Head of caudate nucleus (tissue), 42 donors: ENCODE data around the gene NFKBIB.
"Not testable (repeated sequence)": the region's sequence is repeated elsewhere in the genome, so short reads cannot be mapped to it uniquely, and the experiment has no call there.

ENCODE experiments used
- DNase-seq, 42 donors: peaks; one replicate each; pipeline versions ENCODE4 v3.0.0 to v3.0.0-alpha.2; 2020 to 2021; ENCODE audit warnings: mixed read lengths in 7 of 42
- intact Hi-C: fragments of 100-400 bp; cut with DNase I; formaldehyde crosslinking; loops from one replicate; pipeline ENCODE4 v1.15.0; 2022

The NFKBIB gene

GRCh38 chr19:38899447-38900201, at the start of gene NFKBIB, which contains the start of gene SIRT2:
TSS of gene NFKBIB (plus strand) at chr19:38899969. CDS start at chr19:38900033, 64 bp downstream.
TSS of gene SIRT2 (minus strand) at chr19:38899618. CDS start at chr19:38899521, 97 bp downstream.
- peak; percentile 97 to 100 (median 100) for DNase-seq
- intact Hi-C loops: loop anchor here (5.0 kb wide), 1 partner anchor 52 kb away; the partner anchor contains the start of gene HNRNPL

GRCh38 chr19:38850436-38850975, 49.3 kb upstream of the NFKBIB start:
- peak in 25 of 42 donors; percentile 98 to 100 (median 100) for DNase-seq
- intact Hi-C loops: loop anchor here (5.0 kb wide), 1 partner anchor 233 kb away; the partner anchor contains the start of genes EIF3K and MAP4K1

- intact Hi-C loops: loop anchor here (5.0 kb wide), 1 partner anchor 234 kb away; the partner anchor contains the start of genes EIF3K and MAP4K1
- peak in 34 of 42 donors; percentile 6 to 64 (median 32) for DNase-seq
These were observed 48.7 kb upstream of the NFKBIB start for GRCh38 chr19:38850976-38851621.

- intact Hi-C loops: loop anchor here (5.0 kb wide), 1 partner anchor 234 kb away; the partner anchor contains the start of genes EIF3K and MAP4K1
- peak; percentile 81 to 97 (median 94) for DNase-seq
These were observed 48.0 kb upstream of the NFKBIB start for GRCh38 chr19:38851622-38852230.

GRCh38 chr19:38852231-38853044, 47.3 kb upstream of the NFKBIB start:
- intact Hi-C loops: loop anchor here (5.0 kb wide), 1 partner anchor 235 kb away; the partner anchor contains the start of genes EIF3K and MAP4K1
- peak in 40 of 42 donors; percentile 17 to 76 (median 52) for DNase-seq

- intact Hi-C loops: loop anchor here (5.0 kb wide), 1 partner anchor 236 kb away; the partner anchor contains the start of genes EIF3K and MAP4K1
- no peak for DNase-seq
These were observed 46.6 kb upstream of the NFKBIB start for GRCh38 chr19:38853214-38853613.

- not testable (repeated sequence) for DNase-seq
- intact Hi-C loops: loop anchor here (5.0 kb wide), 1 partner anchor 238 kb away; the partner anchor contains the start of genes EIF3K and MAP4K1
These were observed 44.8 kb upstream of the NFKBIB start for GRCh38 chr19:38854961-38855360.

- DNase-seq, intact Hi-C loops: not testable (repeated sequence)
These were observed 44.0 kb upstream of the NFKBIB start for GRCh38 chr19:38855751-38856150.

GRCh38 chr19:38856813-38857212, 43.0 kb upstream of the NFKBIB start:
- intact Hi-C loops: no loop called here
- DNase-seq: no peak

- not testable (repeated sequence) for DNase-seq
These were observed 40.1 kb upstream of the NFKBIB start for GRCh38 chr19:38859631-38860204.

GRCh38 chr19:38861368-38861767, 38.4 kb upstream of the NFKBIB start:
- DNase-seq: no peak
- intact Hi-C loops: no loop called here

More at GRCh38 chr19:38859631-38860204, 40.1 kb upstream of the NFKBIB start:
- intact Hi-C loops: not testable (repeated sequence)

- intact Hi-C loops: no loop called here
- DNase-seq: no peak
These were observed 37.3 kb upstream of the NFKBIB start for GRCh38 chr19:38862321-38863059.

GRCh38 chr19:38867171-38867780, 32.5 kb upstream of the NFKBIB start:
- intact Hi-C loops: no loop called here
- no peak for DNase-seq

- no peak for DNase-seq
- intact Hi-C loops: no loop called here
These were observed 31.2 kb upstream of the NFKBIB start for GRCh38 chr19:38868551-38868950.

- intact Hi-C loops: no loop called here
- DNase-seq: peak in 26 of 42 donors; percentile 8 to 60 (median 31)
These were observed 30.5 kb upstream of the NFKBIB start for GRCh38 chr19:38869160-38869835.
